ENCODE data around the gene TMEM236. TPM values are rescaled to one million over a fixed set of nuclear protein-coding genes. Genes with fewer than 3 reads are reported as not detected.

Gene TMEM236
- total RNA-seq, 2 experiments from 2014 or later: not detected

- CTCF ChIA-PET (ENCODE audit: unreplicated experiment): no interaction called here
- Histone ChIP-seq H3K79me2 (ENCODE audit: insufficient read depth, low read depth, low read length) (no peaks in the 10 kb centered on the region), H2AFZ (ENCODE audit: low read length) (no peak overlapping the region), H3K4me3 (ENCODE audit: low read depth, low read length, poor library complexity, severe bottlenecking) (no peak overlapping the region), H3K9me3 (ENCODE audit: low read length) (no peaks in the 10 kb centered on the region), H3K27ac (ENCODE audit: low read depth, low read length, poor library complexity, severe bottlenecking) (no peak overlapping the region), H3K9me2 (ENCODE audit: insufficient read depth, low read length) (no peaks in the 10 kb centered on the region), H3K4me1 (ENCODE audit: insufficient read depth, low read length, poor library complexity, severe bottlenecking) (no peaks in the 10 kb centered on the region), H3K36me3 (ENCODE audit: insufficient read depth, low read length) (no peaks in the 10 kb centered on the region), H3K4me2 (ENCODE audit: low read length) (no peak overlapping the region), H4K20me1 (ENCODE audit: insufficient read depth, low read length) (no peaks in the 10 kb centered on the region)
- TF ChIP-seq CTCF (conservative IDR thresholded peaks at IDR 0.05; ENCODE audit: low read length) (no peak), EZH2phosphoT487 (IDR thresholded peaks at IDR 0.05; ENCODE audit: borderline replicate concordance, low read depth, low read length) (no peak)
- DNase-seq (ENCODE audit: low spot score): no peak
- POLR2A ChIA-PET: interaction anchor here (0.6 kb wide), 2 partner anchors 10 to 1839 kb away, joined by 3 read pairs; no protein-coding TSS in a partner anchor
- no TSS peak for BruUV-seq (replicated peaks)
- intact Hi-C loops (cut with micrococcal nuclease; ENCODE audit: unreplicated experiment): no loop called here
Measured at GRCh38 chr10:17787087-17787961, 35.3 kb downstream of the TMEM236 start.

- H3K4me3 ChIP-seq (ENCODE audit: low read depth, low read length, poor library complexity, severe bottlenecking): no peak overlapping the region
- ChIA-PET CTCF (ENCODE audit: unreplicated experiment) (no interaction called here), POLR2A (no interaction called here)
- no peaks in the 10 kb centered on the region for H3K36me3 ChIP-seq (ENCODE audit: insufficient read depth, low read length)
- no peaks in the 10 kb centered on the region for H3K79me2 ChIP-seq (ENCODE audit: insufficient read depth, low read depth, low read length)
- no peak overlapping the region for H2AFZ ChIP-seq (ENCODE audit: low read length)
- no peaks in the 10 kb centered on the region for H3K9me2 ChIP-seq (ENCODE audit: insufficient read depth, low read length)
- H3K4me2 ChIP-seq (ENCODE audit: low read length): no peak overlapping the region
- DNase-seq (ENCODE audit: low spot score): no peak
- no peaks in the 10 kb centered on the region for H3K9me3 ChIP-seq (ENCODE audit: low read length)
- no TSS peak for BruUV-seq (replicated peaks)
- intact Hi-C loops (cut with micrococcal nuclease; ENCODE audit: unreplicated experiment): no loop called here
- no peaks in the 10 kb centered on the region for H4K20me1 ChIP-seq (ENCODE audit: insufficient read depth, low read length)
- H3K27ac ChIP-seq (ENCODE audit: low read depth, low read length, poor library complexity, severe bottlenecking): no peak overlapping the region
- no peaks in the 10 kb centered on the region for H3K4me1 ChIP-seq (ENCODE audit: insufficient read depth, low read length, poor library complexity, severe bottlenecking)
- no peak for TF ChIP-seq CTCF (conservative IDR thresholded peaks at IDR 0.05; ENCODE audit: low read length)
- TF ChIP-seq EZH2phosphoT487 (IDR thresholded peaks at IDR 0.05; ENCODE audit: borderline replicate concordance, low read depth, low read length): no peak
Measured at GRCh38 chr10:17788646-17789045, 36.6 kb downstream of the TMEM236 start.

GRCh38 chr10:17789396-17789795 lies 37.4 kb downstream of the TMEM236 start:
- no peak overlapping the region for H2AFZ ChIP-seq (ENCODE audit: low read length)
- H3K4me3 ChIP-seq (ENCODE audit: low read depth, low read length, poor library complexity, severe bottlenecking): no peak overlapping the region
- no peak overlapping the region for H3K4me2 ChIP-seq (ENCODE audit: low read length)
- no peaks in the 10 kb centered on the region for H3K9me2 ChIP-seq (ENCODE audit: insufficient read depth, low read length)
- no peaks in the 10 kb centered on the region for H3K36me3 ChIP-seq (ENCODE audit: insufficient read depth, low read length)
- H3K4me1 ChIP-seq (ENCODE audit: insufficient read depth, low read length, poor library complexity, severe bottlenecking): no peaks in the 10 kb centered on the region
- DNase-seq (ENCODE audit: low spot score): no peak
- no peaks in the 10 kb centered on the region for H3K79me2 ChIP-seq (ENCODE audit: insufficient read depth, low read depth, low read length)
- H4K20me1 ChIP-seq (ENCODE audit: insufficient read depth, low read length): no peaks in the 10 kb centered on the region
- intact Hi-C loops (cut with micrococcal nuclease; ENCODE audit: unreplicated experiment): no loop called here
- ChIA-PET CTCF (ENCODE audit: unreplicated experiment) (no interaction called here), POLR2A (no interaction called here)
- no peak overlapping the region for H3K27ac ChIP-seq (ENCODE audit: low read depth, low read length, poor library complexity, severe bottlenecking)
- H3K9me3 ChIP-seq (ENCODE audit: low read length): no peaks in the 10 kb centered on the region
- no peak for TF ChIP-seq CTCF (conservative IDR thresholded peaks at IDR 0.05; ENCODE audit: low read length)
- no peak for TF ChIP-seq EZH2phosphoT487 (IDR thresholded peaks at IDR 0.05; ENCODE audit: borderline replicate concordance, low read depth, low read length)
- no TSS peak for BruUV-seq (replicated peaks)

Measured in OCI-LY7 (cell line).